B cell (primary cell): ENCODE data around the gene UBAC2.

Experiments
- EZH2 ChIP-seq: IDR thresholded peaks from 2 replicates; pipeline ENCODE4 v1.6.1; 2012; ENCODE audit warnings: borderline replicate concordance, low read depth, mild to moderate bottlenecking, moderate library complexity, low read length; ENCODE audit not compliant: insufficient read depth, poor library complexity, severe bottlenecking
- TF ChIP-seq, protein P1 (sequence below): fragments of 200-600 bp; IDR thresholded peaks from one replicate; pipeline ENCODE4 v1.8.0; 2022; ENCODE audit warnings: antibody characterized with exemption, mild to moderate bottlenecking

DNA sequence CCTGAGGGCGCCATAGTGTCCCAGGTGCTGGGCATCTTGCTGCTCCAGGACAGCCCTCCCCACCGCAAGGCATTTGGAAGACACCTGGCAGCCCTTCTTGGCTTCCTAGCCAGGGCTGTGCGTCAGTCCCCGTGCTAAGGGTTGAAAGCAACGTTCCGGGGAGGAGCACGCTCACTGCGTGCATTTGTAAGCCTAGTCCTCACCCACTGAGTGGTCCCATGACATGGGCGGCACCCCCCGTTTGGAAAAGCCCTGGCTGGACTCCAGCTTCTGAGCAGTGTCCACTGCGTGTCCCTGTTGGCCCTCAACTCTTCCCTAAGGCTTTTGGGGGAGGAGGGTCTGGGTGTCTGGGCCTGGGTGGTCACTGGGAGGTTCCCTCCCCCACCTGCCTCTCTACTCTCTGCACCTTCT, 182.9 kb downstream of the UBAC2 start:
- TF ChIP-seq, protein P1, sequence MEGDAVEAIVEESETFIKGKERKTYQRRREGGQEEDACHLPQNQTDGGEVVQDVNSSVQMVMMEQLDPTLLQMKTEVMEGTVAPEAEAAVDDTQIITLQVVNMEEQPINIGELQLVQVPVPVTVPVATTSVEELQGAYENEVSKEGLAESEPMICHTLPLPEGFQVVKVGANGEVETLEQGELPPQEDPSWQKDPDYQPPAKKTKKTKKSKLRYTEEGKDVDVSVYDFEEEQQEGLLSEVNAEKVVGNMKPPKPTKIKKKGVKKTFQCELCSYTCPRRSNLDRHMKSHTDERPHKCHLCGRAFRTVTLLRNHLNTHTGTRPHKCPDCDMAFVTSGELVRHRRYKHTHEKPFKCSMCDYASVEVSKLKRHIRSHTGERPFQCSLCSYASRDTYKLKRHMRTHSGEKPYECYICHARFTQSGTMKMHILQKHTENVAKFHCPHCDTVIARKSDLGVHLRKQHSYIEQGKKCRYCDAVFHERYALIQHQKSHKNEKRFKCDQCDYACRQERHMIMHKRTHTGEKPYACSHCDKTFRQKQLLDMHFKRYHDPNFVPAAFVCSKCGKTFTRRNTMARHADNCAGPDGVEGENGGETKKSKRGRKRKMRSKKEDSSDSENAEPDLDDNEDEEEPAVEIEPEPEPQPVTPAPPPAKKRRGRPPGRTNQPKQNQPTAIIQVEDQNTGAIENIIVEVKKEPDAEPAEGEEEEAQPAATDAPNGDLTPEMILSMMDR, result no peak
- no peak for TF ChIP-seq EZH2
